HG02798 (cell line): ENCODE results near the gene GOLGA6L22.
"Not testable (repeated sequence)": the region's sequence is repeated elsewhere in the genome, so short reads cannot be mapped to it uniquely, and the experiment has no call there.

ENCODE experiments used
- ATAC-seq: cut with Tn5 transposase; IDR thresholded peaks from one replicate; pipeline ENCODE4 v1.9.1; 2021; ENCODE audit warnings: mild to moderate bottlenecking; ENCODE audit not compliant: unreplicated experiment, poor library complexity

The GOLGA6L22 gene

GRCh38 chr15:22458603-22459002 lies at the start of gene GOLGA6L22:
GOLGA6L22 (plus strand) TSS chr15:22458903; CDS start chr15:22458994, 91 bp downstream.
- ATAC-seq = not testable (repeated sequence)

GRCh38 chr15:22417288-22417687 lies 41.4 kb upstream of the GOLGA6L22 start:
- not testable (repeated sequence) for ATAC-seq

- not testable (repeated sequence) for ATAC-seq
Observed at GRCh38 chr15:22417795-22418194, 40.9 kb upstream of the GOLGA6L22 start.

- not testable (repeated sequence) for ATAC-seq
Observed at GRCh38 chr15:22418212-22418611, 40.5 kb upstream of the GOLGA6L22 start.

- ATAC-seq = not testable (repeated sequence)
Observed at GRCh38 chr15:22418666-22419065, 40.0 kb upstream of the GOLGA6L22 start.

GRCh38 chr15:22420340-22420739 lies 38.4 kb upstream of the GOLGA6L22 start:
- not testable (repeated sequence) for ATAC-seq

GRCh38 chr15:22429426-22429825 lies 29.3 kb upstream of the GOLGA6L22 start:
- ATAC-seq = not testable (repeated sequence)

- ATAC-seq = not testable (repeated sequence)
Observed at GRCh38 chr15:22431687-22432086, 27.0 kb upstream of the GOLGA6L22 start.

GRCh38 chr15:22494490-22495113 lies 35.9 kb downstream of the GOLGA6L22 start:
- not testable (repeated sequence) for ATAC-seq

- not testable (repeated sequence) for ATAC-seq
Observed at GRCh38 chr15:22497200-22497599, 38.5 kb downstream of the GOLGA6L22 start.

- not testable (repeated sequence) for ATAC-seq
Observed at GRCh38 chr15:22498220-22498925, 39.7 kb downstream of the GOLGA6L22 start.

- ATAC-seq = not testable (repeated sequence)
Observed at GRCh38 chr15:22502272-22502671, 43.6 kb downstream of the GOLGA6L22 start.

- ATAC-seq = not testable (repeated sequence)
Observed at GRCh38 chr15:22506959-22507358, 48.3 kb downstream of the GOLGA6L22 start.

GRCh38 chr15:22516140-22516539 lies 57.4 kb downstream of the GOLGA6L22 start:
- not testable (repeated sequence) for ATAC-seq
